ENCODE data around the gene RAB25. TPM values are rescaled to one million over a fixed set of nuclear protein-coding genes. Genes with fewer than 3 reads are reported as not detected.
A peak's percentile ranks its signal among the peaks of the same experiment; 100 is the strongest.

RAB25 gene
- total RNA-seq, 3 donors from 2014 or later (not counting 1 experiment from before 2014, with no cell fraction given): 0.82 TPM; not detected in 2

- Histone ChIP-seq H3K4me1 (ENCODE audit: control insufficient read depth, insufficient read depth, low read length) (peaks cover 21% of the 10 kb centered on the region), H3K27ac (ENCODE audit: low read length) (no peak within 1 kb of the TSS)
- H3K27ac Mint-ChIP-seq: peak within 1 kb of the TSS in 1 of 2 donors; percentile 69
Measured at GRCh38 chr1:156082309-156083091, 21.5 kb downstream of the RAB25 start, which contains the start of gene MEX3A. Gene MEX3A (minus strand): TSS chr1:156082465. CDS start chr1:156081998, 467 bp downstream.

GRCh38 chr1:156083800-156084790 is 23.1 kb downstream of the RAB25 start:
- Mint-ChIP-seq H3K27ac (no peak overlapping the region), H3K36me3 (no peaks in the 10 kb centered on the region), H3K4me3 (peak overlapping the region; percentile 86), H3K9me3 (no peaks in the 10 kb centered on the region), H3K27me3 (ENCODE audit: low read depth in 2 of 2) (peaks cover 12 to 33% of the 10 kb centered on the region in 2 donors), H3K4me1 (peaks cover 0 to 11% of the 10 kb centered on the region in 2 donors)
- 61% methylated on average over 4 of the region's 7 CpGs for WGBS (ENCODE audit: insufficient coverage)
- TF ChIP-seq CTCF (IDR thresholded peaks at IDR 0.05): no peak
- H3K9me3 ChIP-seq (ENCODE audit: control insufficient read depth, insufficient read depth, low read length): no peaks in the 10 kb centered on the region
- peaks cover 15% of the 10 kb centered on the region for H3K27me3 ChIP-seq (ENCODE audit: control insufficient read depth, insufficient read depth, low read length)
- ATAC-seq: no peak
- H3K27ac ChIP-seq (ENCODE audit: low read length): no peak overlapping the region
- no peak for DNase-seq
- H3K4me3 ChIP-seq (ENCODE audit: low read length): no peak overlapping the region
- peaks cover 21% of the 10 kb centered on the region for H3K4me1 ChIP-seq (ENCODE audit: control insufficient read depth, insufficient read depth, low read length)
- intact Hi-C loops (cut with micrococcal nuclease): no loop called here
- H3K36me3 ChIP-seq (ENCODE audit: control insufficient read depth, insufficient read depth, low read length): no peaks in the 10 kb centered on the region

More at GRCh38 chr1:156082309-156083091, 21.5 kb downstream of the RAB25 start, which contains the start of gene MEX3A:
- ATAC-seq (peak; percentile 84 to 93 (median 86)), DNase-seq (peak; percentile 58 to 71)
- intact Hi-C loops (cut with micrococcal nuclease): no loop called here
- Histone ChIP-seq H3K9me3 (ENCODE audit: control insufficient read depth, insufficient read depth, low read length) (no peaks in the 10 kb centered on the region), H3K4me3 (ENCODE audit: low read length) (peak within 1 kb of the TSS; percentile 79), H3K27me3 (ENCODE audit: control insufficient read depth, insufficient read depth, low read length) (peaks cover 15% of the 10 kb centered on the region), H3K36me3 (ENCODE audit: control insufficient read depth, insufficient read depth, low read length) (no peaks in the 10 kb centered on the region)
- peak within 1 kb of the TSS; percentile 86 for H3K4me3 Mint-ChIP-seq
- no peaks in the 10 kb centered on the region for H3K36me3 Mint-ChIP-seq
- peaks cover 12 to 33% of the 10 kb centered on the region in 2 donors for H3K27me3 Mint-ChIP-seq (ENCODE audit: low read depth in 2 of 2)
- 0% methylated on average over 60 of the region's 62 CpGs for WGBS (ENCODE audit: insufficient coverage)
- peaks cover 0 to 11% of the 10 kb centered on the region in 2 donors for H3K4me1 Mint-ChIP-seq
- TF ChIP-seq CTCF (IDR thresholded peaks at IDR 0.05): no peak
- H3K9me3 Mint-ChIP-seq: no peaks in the 10 kb centered on the region

- Mint-ChIP-seq H3K4me3 (no peak overlapping the region), H3K27me3 (ENCODE audit: low read depth in 2 of 2) (peaks cover 12 to 26% of the 10 kb centered on the region in 2 donors), H3K27ac (no peak overlapping the region), H3K4me1 (peaks cover 0 to 19% of the 10 kb centered on the region in 2 donors), H3K36me3 (no peaks in the 10 kb centered on the region), H3K9me3 (no peaks in the 10 kb centered on the region)
- intact Hi-C loops (cut with micrococcal nuclease): no loop called here
- WGBS (ENCODE audit: insufficient coverage): 80% methylated on average over 1 of the region's 1 CpG
- Histone ChIP-seq H3K4me3 (ENCODE audit: low read length) (no peak overlapping the region), H3K4me1 (ENCODE audit: control insufficient read depth, insufficient read depth, low read length) (peaks cover 24% of the 10 kb centered on the region), H3K27ac (ENCODE audit: low read length) (no peak overlapping the region), H3K9me3 (ENCODE audit: control insufficient read depth, insufficient read depth, low read length) (no peaks in the 10 kb centered on the region), H3K27me3 (ENCODE audit: control insufficient read depth, insufficient read depth, low read length) (peaks cover 12% of the 10 kb centered on the region), H3K36me3 (ENCODE audit: control insufficient read depth, insufficient read depth, low read length) (no peaks in the 10 kb centered on the region)
- DNase-seq (no peak), ATAC-seq (no peak)
- TF ChIP-seq CTCF (IDR thresholded peaks at IDR 0.05): no peak
Measured at GRCh38 chr1:156086256-156086662, 25.3 kb downstream of the RAB25 start.
